Adrenal gland (tissue), 5 donors: ENCODE measurements around the gene ATOH8.

Source experiments
- POLR2A ChIP-seq, 2 donors: fragments of 450-650 bp; IDR thresholded peaks; one replicate each; pipeline ENCODE4 v1.6.1; 2017; ENCODE audit warnings: antibody characterized with exemption in 2 of 2, mild to moderate bottlenecking in 2 of 2, moderate library complexity in 1 of 2
- TF ChIP-seq, protein P1 (sequence below), 6 experiments: fragments of 450-650 bp in 4 of 6; fragments of 200-600 bp in 2 of 6; sonication (generic) in 1 of 6; IDR thresholded peaks; 1 replicate in 5 of 6; 2 replicates in 1 of 6; pipeline versions ENCODE4 v1.5.1 to v1.8.0; 2016 to 2021; ENCODE audit warnings: antibody characterized with exemption in 6 of 6, mild to moderate bottlenecking in 2 of 6, moderate library complexity in 1 of 6
- donor health status: DM: no; HTN: no; CAD: no.

DNA sequence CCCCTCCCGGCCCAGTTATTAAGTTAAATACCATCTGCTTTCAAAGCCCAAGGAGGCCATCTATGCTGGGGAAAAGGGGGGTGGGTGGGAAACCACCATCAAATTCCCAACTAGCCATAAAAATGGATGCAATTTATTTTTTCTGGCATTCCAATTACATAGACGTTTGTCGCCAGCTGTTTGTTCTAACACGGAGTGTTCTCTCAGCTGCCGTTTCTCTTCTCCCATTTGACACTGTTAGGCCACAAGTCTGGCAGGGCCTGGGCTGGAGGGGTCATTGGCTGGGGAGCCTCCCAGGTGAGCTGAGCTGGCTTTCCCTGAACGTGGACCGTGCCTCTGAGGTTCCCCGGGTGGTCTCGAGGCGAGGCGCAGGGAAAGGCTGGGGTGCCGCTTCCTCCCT, 16.6 kb downstream of the ATOH8 start:
- TF ChIP-seq, protein P1, sequence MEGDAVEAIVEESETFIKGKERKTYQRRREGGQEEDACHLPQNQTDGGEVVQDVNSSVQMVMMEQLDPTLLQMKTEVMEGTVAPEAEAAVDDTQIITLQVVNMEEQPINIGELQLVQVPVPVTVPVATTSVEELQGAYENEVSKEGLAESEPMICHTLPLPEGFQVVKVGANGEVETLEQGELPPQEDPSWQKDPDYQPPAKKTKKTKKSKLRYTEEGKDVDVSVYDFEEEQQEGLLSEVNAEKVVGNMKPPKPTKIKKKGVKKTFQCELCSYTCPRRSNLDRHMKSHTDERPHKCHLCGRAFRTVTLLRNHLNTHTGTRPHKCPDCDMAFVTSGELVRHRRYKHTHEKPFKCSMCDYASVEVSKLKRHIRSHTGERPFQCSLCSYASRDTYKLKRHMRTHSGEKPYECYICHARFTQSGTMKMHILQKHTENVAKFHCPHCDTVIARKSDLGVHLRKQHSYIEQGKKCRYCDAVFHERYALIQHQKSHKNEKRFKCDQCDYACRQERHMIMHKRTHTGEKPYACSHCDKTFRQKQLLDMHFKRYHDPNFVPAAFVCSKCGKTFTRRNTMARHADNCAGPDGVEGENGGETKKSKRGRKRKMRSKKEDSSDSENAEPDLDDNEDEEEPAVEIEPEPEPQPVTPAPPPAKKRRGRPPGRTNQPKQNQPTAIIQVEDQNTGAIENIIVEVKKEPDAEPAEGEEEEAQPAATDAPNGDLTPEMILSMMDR (IDR thresholded peaks at IDR 0.05): no peak
- TF ChIP-seq POLR2A (IDR thresholded peaks at IDR 0.05): no peak
